T-helper 2 cell treated with Interferon-gamma antibody and Interleukin-4, amounts not matched to agents 5 μg/mL and 100 μg/mL, for 36 hours (primary cell): ENCODE data around the gene ZNF578.
"Not testable (repeated sequence)": the region's sequence is repeated elsewhere in the genome, so short reads cannot be mapped to it uniquely, and the experiment has no call there.

Experiments
- DNase-seq: peaks from one replicate; pipeline ENCODE4 v3.0.0; 2021; ENCODE audit warnings: low spot score
- H3K27ac Mint-ChIP-seq: one replicate; pipeline ENCODE4 v1.8.0; 2021; ENCODE audit warnings: mild to moderate bottlenecking, mixed read lengths
- H3K27me3 Mint-ChIP-seq: one replicate; pipeline ENCODE4 v1.8.0; 2021; ENCODE audit warnings: low read depth, mixed read lengths
- H3K36me3 Mint-ChIP-seq: one replicate; pipeline ENCODE4 v1.8.0; 2021; ENCODE audit warnings: low read depth, mixed read lengths
- H3K4me1 Mint-ChIP-seq: one replicate; pipeline ENCODE4 v1.8.0; 2021; ENCODE audit warnings: low read depth, mixed read lengths
- H3K4me3 Mint-ChIP-seq: one replicate; pipeline ENCODE4 v1.8.0; 2022; ENCODE audit warnings: mild to moderate bottlenecking, moderate library complexity, mixed read lengths
- H3K9me3 Mint-ChIP-seq: one replicate; pipeline ENCODE4 v1.8.0; 2021; ENCODE audit warnings: mixed read lengths

The ZNF578 gene

GRCh38 chr19:52558732-52559445 is 105.5 kb downstream of the ZNF578 start:
- H3K9me3 Mint-ChIP-seq: peaks cover 59% of the 10 kb centered on the region
- H3K4me3 Mint-ChIP-seq: not testable (repeated sequence)

GRCh38 chr19:52561611-52562010 is 108.3 kb downstream of the ZNF578 start:
- DNase-seq, H3K27ac Mint-ChIP-seq, H3K4me1 Mint-ChIP-seq, H3K27me3 Mint-ChIP-seq, H3K4me3 Mint-ChIP-seq: not testable (repeated sequence)
- peaks cover 57% of the 10 kb centered on the region for H3K9me3 Mint-ChIP-seq
- H3K36me3 Mint-ChIP-seq: peaks cover 76% of the 10 kb centered on the region

More at GRCh38 chr19:52558732-52559445, 105.5 kb downstream of the ZNF578 start:
- H3K36me3 Mint-ChIP-seq: peaks cover 82% of the 10 kb centered on the region
- DNase-seq, H3K27me3 Mint-ChIP-seq, H3K27ac Mint-ChIP-seq, H3K4me1 Mint-ChIP-seq: not testable (repeated sequence)
